ENCODE data around the gene LILRB2.
"Not testable (repeated sequence)": the region's sequence is repeated elsewhere in the genome, so short reads cannot be mapped to it uniquely, and the experiment has no call there.

Gene LILRB2

GRCh38 chr19:54274516-54274915, 6.4 kb downstream of the LILRB2 start:
- not testable (repeated sequence) for H3K36me3 Mint-ChIP-seq; DNase-seq; H3K9me3 Mint-ChIP-seq; H3K4me3 Mint-ChIP-seq; ATAC-seq (replicated peaks); H3K27ac Mint-ChIP-seq
- Mint-ChIP-seq H3K4me1 (peaks cover 9 to 18% of the 10 kb centered on the region in 2 donors), H3K27me3 (peaks cover 59 to 75% of the 10 kb centered on the region in 2 donors)

DNA sequence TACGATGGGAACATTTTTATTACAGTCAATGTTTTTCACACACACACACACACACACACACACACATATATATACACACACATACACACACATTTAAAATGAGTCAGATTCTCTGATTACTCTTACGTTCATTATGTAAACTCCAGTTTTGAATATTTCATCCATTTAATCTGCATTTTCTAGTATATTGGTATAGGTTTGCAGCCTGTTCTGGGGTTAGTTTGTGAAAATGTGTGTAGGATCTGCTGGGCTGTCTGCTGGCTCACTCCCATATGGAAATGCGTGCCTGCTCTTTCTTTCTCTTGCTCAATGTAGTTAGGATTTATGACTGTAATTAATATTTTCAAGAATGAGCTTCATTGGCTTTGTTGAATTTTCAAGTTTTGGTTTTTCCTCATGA, 7.1 kb downstream of the LILRB2 start:
- Mint-ChIP-seq H3K4me3 (no peak overlapping the region), H3K27ac (no peak overlapping the region), H3K36me3 (no peaks in the 10 kb centered on the region), H3K9me3 (no peaks in the 10 kb centered on the region), H3K27me3 (peaks cover 54 to 68% of the 10 kb centered on the region in 2 donors), H3K4me1 (peaks cover 7 to 11% of the 10 kb centered on the region in 2 donors)
- ATAC-seq (replicated peaks) (no peak), DNase-seq (no peak)

GRCh38 chr19:54272181-54272580, 8.7 kb downstream of the LILRB2 start:
- H3K27me3 Mint-ChIP-seq, result peaks cover 53 to 65% of the 10 kb centered on the region in 2 donors
- not testable (repeated sequence) for H3K4me3 Mint-ChIP-seq; H3K36me3 Mint-ChIP-seq; H3K9me3 Mint-ChIP-seq; H3K27ac Mint-ChIP-seq; DNase-seq; ATAC-seq (replicated peaks)
- peaks cover 7 to 11% of the 10 kb centered on the region in 2 donors for H3K4me1 Mint-ChIP-seq

GRCh38 chr19:54271587-54271986, 9.3 kb downstream of the LILRB2 start:
- not testable (repeated sequence) for DNase-seq; H3K27ac Mint-ChIP-seq; H3K36me3 Mint-ChIP-seq; H3K4me3 Mint-ChIP-seq; H3K9me3 Mint-ChIP-seq; ATAC-seq (replicated peaks)
- H3K4me1 Mint-ChIP-seq, result peaks cover 7 to 11% of the 10 kb centered on the region in 2 donors
- peaks cover 53 to 60% of the 10 kb centered on the region in 2 donors for H3K27me3 Mint-ChIP-seq

DNA sequence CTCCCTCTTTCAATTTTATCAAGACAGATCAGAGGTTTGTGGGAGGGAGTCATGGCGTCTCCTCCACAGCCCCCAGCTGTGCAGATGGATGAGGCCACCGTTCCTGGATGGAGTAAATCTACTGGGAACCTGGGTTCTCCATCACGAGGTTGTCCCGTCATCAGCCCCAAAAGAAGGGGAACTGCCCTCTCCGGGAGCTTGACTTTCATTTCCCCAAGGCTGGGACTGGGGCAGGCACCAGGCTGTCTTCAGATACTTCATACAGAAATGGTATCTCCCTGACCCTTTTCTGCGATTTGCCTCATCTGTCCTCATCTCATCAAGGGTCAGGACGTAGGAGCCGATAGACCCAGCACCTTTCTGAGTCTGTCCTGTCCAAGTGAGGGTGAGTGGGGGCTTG, 9.8 kb downstream of the LILRB2 start:
- DNase-seq (no peak), ATAC-seq (replicated peaks) (no peak)
- Mint-ChIP-seq H3K36me3 (no peaks in the 10 kb centered on the region), H3K9me3 (no peaks in the 10 kb centered on the region), H3K27me3 (peaks cover 55 to 57% of the 10 kb centered on the region in 2 donors), H3K4me3 (no peak overlapping the region), H3K27ac (no peak overlapping the region), H3K4me1 (peaks cover 9 to 11% of the 10 kb centered on the region in 2 donors)

- peaks cover 50 to 57% of the 10 kb centered on the region in 2 donors for H3K27me3 Mint-ChIP-seq
- ATAC-seq (replicated peaks), result no peak
- DNase-seq, result no peak
- no peak overlapping the region for H3K27ac Mint-ChIP-seq
- no peak overlapping the region for H3K4me3 Mint-ChIP-seq
- no peaks in the 10 kb centered on the region for H3K9me3 Mint-ChIP-seq
- peaks cover 11% of the 10 kb centered on the region in 2 donors for H3K4me1 Mint-ChIP-seq
- H3K36me3 Mint-ChIP-seq, result no peaks in the 10 kb centered on the region
Measured at GRCh38 chr19:54268936-54269335, 12.0 kb downstream of the LILRB2 start.

GRCh38 chr19:54266133-54266532, 14.8 kb downstream of the LILRB2 start:
- no peak overlapping the region for H3K27ac Mint-ChIP-seq
- ATAC-seq (replicated peaks) (peak; percentile 89 to 91), DNase-seq (peak; percentile 41)
- H3K4me3 Mint-ChIP-seq, result no peak overlapping the region
- H3K9me3 Mint-ChIP-seq, result no peaks in the 10 kb centered on the region
- H3K36me3 Mint-ChIP-seq, result no peaks in the 10 kb centered on the region
- peaks cover 0 to 4% of the 10 kb centered on the region in 2 donors for H3K4me1 Mint-ChIP-seq
- peaks cover 43 to 47% of the 10 kb centered on the region in 2 donors for H3K27me3 Mint-ChIP-seq

DNA sequence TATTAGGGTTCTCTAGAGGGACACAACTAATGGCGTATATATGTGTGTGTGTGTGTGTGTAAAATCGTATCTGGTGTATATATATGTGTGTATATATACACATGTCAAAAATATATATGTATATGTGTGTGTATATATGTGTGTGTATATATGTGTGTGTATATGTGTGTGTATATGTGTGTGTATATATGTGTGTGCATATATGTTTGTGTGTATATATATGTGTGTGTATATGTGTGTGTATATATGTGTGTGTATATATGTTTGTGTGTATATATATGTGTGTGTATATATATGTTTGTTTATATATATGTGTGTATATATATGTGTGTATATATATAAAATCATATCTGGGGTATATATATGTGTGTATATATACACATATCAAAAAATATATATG, 18.4 kb downstream of the LILRB2 start:
- no peak overlapping the region for H3K4me3 Mint-ChIP-seq
- H3K9me3 Mint-ChIP-seq, result no peaks in the 10 kb centered on the region
- no peak overlapping the region for H3K27ac Mint-ChIP-seq
- ATAC-seq (replicated peaks), result no peak
- no peaks in the 10 kb centered on the region for H3K36me3 Mint-ChIP-seq
- peaks cover 0 to 4% of the 10 kb centered on the region in 2 donors for H3K4me1 Mint-ChIP-seq
- no peak for DNase-seq
- H3K27me3 Mint-ChIP-seq, result peaks cover 30 to 46% of the 10 kb centered on the region in 2 donors

GRCh38 chr19:54262066-54262465, 18.8 kb downstream of the LILRB2 start:
- peaks cover 30 to 48% of the 10 kb centered on the region in 2 donors for H3K27me3 Mint-ChIP-seq
- ATAC-seq (replicated peaks) (no peak), DNase-seq (no peak)
- H3K36me3 Mint-ChIP-seq, result no peaks in the 10 kb centered on the region
- peaks cover 0 to 4% of the 10 kb centered on the region in 2 donors for H3K4me1 Mint-ChIP-seq
- H3K27ac Mint-ChIP-seq, result no peak overlapping the region
- no peaks in the 10 kb centered on the region for H3K9me3 Mint-ChIP-seq
- H3K4me3 Mint-ChIP-seq, result no peak overlapping the region

GRCh38 chr19:54257116-54257480, 23.8 kb downstream of the LILRB2 start, which contains the start of gene LILRB5:
LILRB5 (minus strand) TSS chr19:54257273; CDS start chr19:54257193, 80 bp downstream.
- no peak within 1 kb of the TSS for H3K27ac Mint-ChIP-seq
- H3K9me3 Mint-ChIP-seq, result no peaks in the 10 kb centered on the region
- DNase-seq (no peak), ATAC-seq (replicated peaks) (no peak)
- H3K4me3 Mint-ChIP-seq, result no peak within 1 kb of the TSS
- no peaks in the 10 kb centered on the region for H3K36me3 Mint-ChIP-seq
- H3K4me1 Mint-ChIP-seq, result no peaks in the 10 kb centered on the region
- peaks cover 39 to 69% of the 10 kb centered on the region in 2 donors for H3K27me3 Mint-ChIP-seq

- peaks cover 33 to 65% of the 10 kb centered on the region in 2 donors for H3K27me3 Mint-ChIP-seq
- H3K27ac Mint-ChIP-seq, result no peak overlapping the region
- ATAC-seq (replicated peaks), result no peak
- no peaks in the 10 kb centered on the region for H3K4me1 Mint-ChIP-seq
- no peak overlapping the region for H3K4me3 Mint-ChIP-seq
- DNase-seq, result no peak
- no peaks in the 10 kb centered on the region for H3K9me3 Mint-ChIP-seq
- no peaks in the 10 kb centered on the region for H3K36me3 Mint-ChIP-seq
Measured at GRCh38 chr19:54256250-54257115, 24.4 kb downstream of the LILRB2 start.

GRCh38 chr19:54255105-54255775, 25.7 kb downstream of the LILRB2 start:
- Mint-ChIP-seq H3K9me3 (no peaks in the 10 kb centered on the region), H3K27ac (no peak overlapping the region), H3K4me1 (no peaks in the 10 kb centered on the region), H3K36me3 (no peaks in the 10 kb centered on the region), H3K27me3 (peaks cover 32 to 63% of the 10 kb centered on the region in 2 donors), H3K4me3 (no peak overlapping the region)
- DNase-seq, result no peak
- no peak for ATAC-seq (replicated peaks)

DNA sequence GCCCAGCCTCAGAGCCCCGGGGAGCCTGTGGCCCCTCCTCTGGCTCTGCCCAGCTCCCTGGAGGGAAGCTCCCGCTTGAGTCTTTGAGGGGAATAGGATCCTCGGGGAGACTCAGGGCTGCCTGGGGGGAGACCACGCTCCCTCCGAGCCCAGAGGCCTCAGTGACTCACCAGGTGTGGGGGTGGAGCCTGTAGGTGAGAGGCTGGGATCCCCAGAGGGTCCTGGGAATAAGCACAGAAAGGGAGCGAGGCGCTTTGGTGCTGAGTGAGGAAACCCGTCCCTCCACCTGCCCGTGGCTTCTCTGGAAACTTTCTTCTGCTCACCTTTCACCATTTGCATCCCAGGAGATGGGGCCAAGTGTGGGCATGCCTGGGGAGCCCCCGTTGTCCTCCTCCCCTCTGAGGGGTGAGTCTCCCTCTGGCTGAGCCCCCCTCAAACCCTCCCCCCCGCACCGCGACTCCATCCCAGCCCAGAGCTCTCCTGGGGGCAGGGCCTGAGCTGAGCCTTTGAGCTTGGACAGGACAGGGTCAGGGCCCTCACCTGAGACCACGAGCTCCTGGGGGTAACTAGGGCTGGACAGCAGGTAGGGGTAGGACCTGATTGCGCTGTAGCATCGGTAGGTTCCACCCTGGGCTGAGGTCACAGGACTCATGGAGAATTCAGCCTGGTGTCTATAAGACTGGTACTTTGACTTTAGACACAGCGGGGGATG, 26.6 kb downstream of the LILRB2 start:
- H3K27ac Mint-ChIP-seq, result no peak overlapping the region
- ATAC-seq (replicated peaks), result no peak
- H3K36me3 Mint-ChIP-seq, result no peaks in the 10 kb centered on the region
- no peaks in the 10 kb centered on the region for H3K4me1 Mint-ChIP-seq
- H3K4me3 Mint-ChIP-seq, result no peak overlapping the region
- H3K9me3 Mint-ChIP-seq, result no peaks in the 10 kb centered on the region
- H3K27me3 Mint-ChIP-seq, result peaks cover 33 to 67% of the 10 kb centered on the region in 2 donors
- no peak for DNase-seq
